A172 (cell line): ENCODE measurements around the gene IL6ST. TPM values are rescaled to one million over a fixed set of nuclear protein-coding genes. Genes with fewer than 3 reads are reported as not detected.
"Not testable (repeated sequence)": the region's sequence is repeated elsewhere in the genome, so short reads cannot be mapped to it uniquely, and the experiment has no call there.

Source experiments
- DNase-seq: peaks from one replicate; pipeline ENCODE4 v3.0.0-alpha.2; 2015; ENCODE audit warnings: low spot score
- total RNA-seq: library from RNA; depleted of rRNA; stranded (reverse); fragments of >200 nt; shearing (Covaris generic); gene quantifications from 2 replicates; pipeline ENCODE4 v1.2.3, GENCODE V29; 2014

Gene IL6ST
- total RNA-seq, 1 experiment from 2014 or later: 97.7 TPM

- no peak for DNase-seq
Observed at GRCh38 chr5:55966284-55966683, 28.5 kb downstream of the IL6ST start.

- no peak for DNase-seq
Observed at GRCh38 chr5:55965525-55965924, 29.2 kb downstream of the IL6ST start.

- no peak for DNase-seq
Observed at GRCh38 chr5:55960779-55961178, 34.0 kb downstream of the IL6ST start.

GRCh38 chr5:55959208-55959607 lies 35.6 kb downstream of the IL6ST start:
- no peak for DNase-seq

- not testable (repeated sequence) for DNase-seq
Observed at GRCh38 chr5:55941154-55941553, 53.6 kb downstream of the IL6ST start.

GRCh38 chr5:55937598-55937997 lies 57.2 kb downstream of the IL6ST start:
- DNase-seq: not testable (repeated sequence)

- DNase-seq: peak; percentile 77
Observed at GRCh38 chr5:55936100-55936693, 58.6 kb downstream of the IL6ST start.

GRCh38 chr5:55935371-55935770 lies 59.4 kb downstream of the IL6ST start:
- DNase-seq: no peak

GRCh38 chr5:55934720-55935119 lies 60.0 kb downstream of the IL6ST start:
- DNase-seq: no peak

GRCh38 chr5:55934115-55934613 lies 60.6 kb downstream of the IL6ST start:
- DNase-seq: no peak

- no peak for DNase-seq
Observed at GRCh38 chr5:55933377-55934114, 61.2 kb downstream of the IL6ST start.

- no peak for DNase-seq
Observed at GRCh38 chr5:55932700-55933099, 62.1 kb downstream of the IL6ST start.

GRCh38 chr5:55929020-55929799 lies 65.6 kb downstream of the IL6ST start:
- DNase-seq: no peak

- DNase-seq: no peak
Observed at GRCh38 chr5:55927861-55928655, 66.7 kb downstream of the IL6ST start.

GRCh38 chr5:55926476-55926875 lies 68.3 kb downstream of the IL6ST start:
- no peak for DNase-seq

GRCh38 chr5:55925712-55926111 lies 69.1 kb downstream of the IL6ST start:
- no peak for DNase-seq

GRCh38 chr5:55925181-55925580 lies 69.6 kb downstream of the IL6ST start:
- DNase-seq: no peak

- no peak for DNase-seq
Observed at GRCh38 chr5:55924744-55925143, 70.0 kb downstream of the IL6ST start.

GRCh38 chr5:55923865-55924500 lies 70.8 kb downstream of the IL6ST start:
- DNase-seq: no peak

- DNase-seq: peak; percentile 49
Observed at GRCh38 chr5:55923177-55923771, 71.5 kb downstream of the IL6ST start.

GRCh38 chr5:55921617-55922016 lies 73.1 kb downstream of the IL6ST start:
- DNase-seq: no peak
